Activated naive CD8-positive, alpha-beta T cell (primary cell): ENCODE measurements around the gene NACC2.
"Not testable (repeated sequence)": the region's sequence is repeated elsewhere in the genome, so short reads cannot be mapped to it uniquely, and the experiment has no call there.

Source experiments
- H3K27ac Mint-ChIP-seq: one replicate; pipeline ENCODE4 v1.8.0; 2021; ENCODE audit warnings: mixed read lengths
- H3K27me3 Mint-ChIP-seq: one replicate; pipeline ENCODE4 v1.8.0; 2021; ENCODE audit warnings: mixed read lengths
- H3K36me3 Mint-ChIP-seq: one replicate; pipeline ENCODE4 v1.8.0; 2021; ENCODE audit warnings: mixed read lengths
- H3K4me1 Mint-ChIP-seq: one replicate; pipeline ENCODE4 v1.8.0; 2021; ENCODE audit warnings: low read depth, mixed read lengths
- H3K4me3 Mint-ChIP-seq: one replicate; pipeline ENCODE4 v1.8.0; 2021; ENCODE audit warnings: mild to moderate bottlenecking, mixed read lengths
- H3K9me3 Mint-ChIP-seq: one replicate; pipeline ENCODE4 v1.8.0; 2021; ENCODE audit warnings: low read depth, mixed read lengths

Gene NACC2

DNA sequence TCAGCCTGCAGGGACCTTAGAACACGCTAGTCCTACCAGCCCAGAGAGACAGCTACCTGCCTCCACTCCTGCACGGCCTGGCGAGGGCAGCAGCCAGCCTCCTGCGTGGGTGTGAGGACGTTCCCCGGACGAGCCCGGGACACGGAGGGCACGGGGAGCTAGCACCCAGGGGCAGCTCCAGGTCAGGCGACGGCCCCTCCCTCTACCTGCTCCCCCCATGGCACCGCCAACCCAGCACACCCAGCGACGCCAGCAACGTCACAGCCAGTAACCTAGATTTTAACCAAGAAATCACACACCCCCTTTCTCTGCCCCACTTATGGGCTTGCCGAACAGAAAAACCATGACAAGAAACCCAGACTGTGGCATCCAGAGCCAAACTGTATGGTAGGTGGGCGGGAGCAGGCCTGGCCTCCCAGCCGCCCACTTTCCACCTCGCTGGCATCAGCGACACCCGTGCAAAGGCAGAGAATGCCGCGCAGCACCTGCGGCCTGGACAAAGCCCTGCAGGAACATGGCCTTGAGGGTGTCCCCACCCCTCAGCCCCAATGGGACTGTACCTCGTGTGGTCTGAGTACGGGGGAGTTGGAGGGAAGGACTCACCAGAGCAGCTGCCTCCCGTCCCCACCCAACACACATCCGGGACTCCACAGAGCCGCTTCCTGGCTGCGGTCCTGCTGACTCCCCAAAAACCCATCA lies 47.9 kb downstream of the NACC2 start:
- Mint-ChIP-seq H3K27me3 (peaks cover 3% of the 10 kb centered on the region), H3K4me1 (peaks cover 4% of the 10 kb centered on the region), H3K36me3 (no peaks in the 10 kb centered on the region), H3K4me3 (no peak overlapping the region), H3K9me3 (no peaks in the 10 kb centered on the region), H3K27ac (no peak overlapping the region)

DNA sequence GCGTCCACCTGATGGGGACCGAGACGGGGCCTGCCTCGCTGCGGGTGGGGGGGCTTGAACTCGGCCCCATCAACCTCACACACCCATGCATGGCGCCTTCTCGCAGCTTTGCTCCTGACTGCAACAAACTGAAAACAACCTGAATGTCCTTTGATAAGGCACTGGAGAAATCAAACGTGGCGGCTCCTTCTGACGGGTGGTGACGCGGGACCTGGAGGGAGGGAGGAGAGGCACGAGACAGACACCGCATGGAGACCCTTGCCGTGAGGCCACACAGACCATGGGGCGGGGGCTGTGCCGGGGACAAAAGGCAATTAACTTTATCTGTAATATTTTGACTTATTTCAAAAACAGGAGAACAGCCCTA lies 48.6 kb downstream of the NACC2 start:
- no peak overlapping the region for H3K4me3 Mint-ChIP-seq
- H3K9me3 Mint-ChIP-seq: no peaks in the 10 kb centered on the region
- H3K27me3 Mint-ChIP-seq: no peaks in the 10 kb centered on the region
- H3K36me3 Mint-ChIP-seq: no peaks in the 10 kb centered on the region
- H3K27ac Mint-ChIP-seq: no peak overlapping the region
- H3K4me1 Mint-ChIP-seq: no peaks in the 10 kb centered on the region

DNA sequence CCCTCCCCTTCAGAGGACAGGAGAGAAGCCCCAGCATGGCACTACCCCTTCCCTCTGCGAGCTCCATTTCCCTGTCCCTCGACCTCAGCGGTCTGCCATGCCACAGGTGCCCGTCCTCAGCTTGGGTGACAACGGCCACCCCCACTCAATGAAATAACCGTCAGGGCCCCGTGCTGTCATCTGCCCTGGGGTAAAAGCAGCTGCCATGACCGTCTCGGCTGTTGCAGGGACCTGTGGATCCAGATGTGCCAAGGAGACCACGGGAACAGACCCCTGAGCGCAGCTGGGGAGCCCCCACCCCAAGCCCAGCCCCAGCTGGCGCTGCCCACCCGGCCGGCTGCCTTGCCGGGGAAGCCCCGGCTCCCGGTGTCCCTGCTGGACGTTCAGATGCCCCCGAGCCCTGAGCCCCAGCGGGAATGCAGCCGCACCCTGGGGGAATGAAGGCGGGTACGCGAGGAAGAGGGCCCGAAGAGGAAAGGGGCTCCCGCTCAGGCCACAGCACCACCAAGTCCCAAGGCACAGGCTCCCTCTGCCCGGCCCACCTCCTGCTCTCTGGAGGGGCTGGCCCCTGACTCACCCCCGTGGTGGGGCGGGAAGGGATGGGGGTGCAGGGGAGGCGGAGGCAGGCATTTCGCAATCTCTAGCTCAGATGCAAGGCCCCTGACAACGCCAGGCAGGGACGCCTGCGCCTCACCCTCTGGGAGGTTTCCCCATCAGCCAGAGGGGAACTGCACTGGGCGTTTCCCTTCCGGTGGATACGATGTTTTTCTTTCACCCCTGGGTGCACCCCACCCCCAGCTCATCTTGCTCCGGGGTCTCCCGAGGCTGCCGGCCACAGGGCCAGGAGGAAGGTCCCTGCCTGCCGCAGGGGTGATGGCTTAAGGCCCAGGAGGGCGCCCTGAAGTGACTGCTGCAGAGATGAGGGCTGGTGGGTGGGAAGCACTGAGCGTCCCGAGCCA lies 49.2 kb downstream of the NACC2 start:
- H3K4me1 Mint-ChIP-seq: no peaks in the 10 kb centered on the region
- no peak overlapping the region for H3K4me3 Mint-ChIP-seq
- no peaks in the 10 kb centered on the region for H3K27me3 Mint-ChIP-seq
- no peaks in the 10 kb centered on the region for H3K9me3 Mint-ChIP-seq
- H3K27ac Mint-ChIP-seq: no peak overlapping the region
- no peaks in the 10 kb centered on the region for H3K36me3 Mint-ChIP-seq

DNA sequence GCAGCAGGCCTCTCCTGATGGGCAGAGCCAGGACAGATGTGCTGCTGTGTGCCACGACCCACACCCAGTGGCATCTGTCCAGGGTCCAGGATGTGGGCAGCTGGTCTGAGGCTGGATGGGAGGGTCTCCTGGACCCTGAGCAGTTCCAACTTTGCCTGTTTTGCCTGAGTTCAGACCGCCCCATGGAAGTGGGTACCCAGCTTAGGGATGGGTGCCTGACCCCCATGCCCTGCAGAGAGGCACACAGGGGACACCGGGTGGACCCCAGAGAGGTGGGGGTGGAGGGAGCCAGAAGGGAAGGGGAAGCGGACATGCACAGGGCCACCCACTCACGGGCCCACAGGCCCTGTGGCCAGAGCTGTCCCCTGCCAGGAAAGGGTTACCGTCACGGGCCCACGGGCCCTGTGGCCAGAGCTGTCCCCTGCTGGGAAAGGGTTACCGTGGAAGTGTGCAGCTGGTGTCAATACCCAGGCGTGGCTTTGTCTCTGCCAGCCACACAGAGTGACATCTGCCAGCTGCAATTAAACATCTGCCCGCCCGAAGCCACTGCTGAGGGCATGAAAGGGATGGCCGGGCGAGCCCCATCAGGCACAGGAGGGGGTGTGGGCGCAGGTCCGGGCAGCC lies 50.0 kb downstream of the NACC2 start:
- Mint-ChIP-seq H3K36me3 (peaks cover 2% of the 10 kb centered on the region), H3K9me3 (no peaks in the 10 kb centered on the region), H3K27ac (no peak overlapping the region), H3K4me1 (no peaks in the 10 kb centered on the region), H3K27me3 (no peaks in the 10 kb centered on the region), H3K4me3 (no peak overlapping the region)

DNA sequence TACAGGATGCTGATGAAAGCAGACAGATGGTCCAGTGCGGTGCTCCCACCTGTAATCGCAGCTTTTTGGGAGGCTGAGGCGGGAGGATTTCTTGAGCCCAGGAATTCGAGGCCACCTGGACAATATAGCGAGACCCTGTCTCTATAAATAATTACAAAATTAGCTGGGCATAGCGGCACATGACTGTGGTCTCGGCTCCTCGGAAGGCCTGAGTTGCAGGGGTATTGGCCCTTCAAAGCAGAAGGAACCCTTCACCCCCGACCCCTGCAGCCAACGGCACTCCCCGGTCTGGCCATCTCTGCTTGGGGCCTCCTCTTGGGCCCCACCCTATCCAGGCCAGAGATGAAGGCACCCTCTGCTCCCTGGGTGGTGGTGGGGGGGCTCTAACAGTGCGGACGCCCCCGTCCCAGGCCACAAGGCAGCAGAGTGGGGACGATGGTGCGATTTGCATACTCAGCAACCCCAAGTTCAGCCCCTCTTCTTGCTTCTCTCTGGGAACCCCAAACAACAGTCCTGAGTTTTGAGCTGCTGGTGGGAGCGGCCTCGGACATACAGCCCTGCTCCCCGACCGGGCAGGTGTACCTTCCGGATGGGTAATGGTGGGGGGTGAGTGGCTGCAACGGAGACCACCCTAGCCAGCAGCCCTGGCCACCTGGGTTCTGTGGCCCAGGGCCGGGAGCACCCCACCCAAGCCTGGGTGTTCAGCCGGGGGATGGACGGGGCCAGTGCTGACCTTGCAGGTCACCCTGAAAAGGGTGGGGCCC lies 50.7 kb downstream of the NACC2 start:
- peaks cover 4% of the 10 kb centered on the region for H3K9me3 Mint-ChIP-seq
- H3K27me3 Mint-ChIP-seq: no peaks in the 10 kb centered on the region
- no peak overlapping the region for H3K4me3 Mint-ChIP-seq
- H3K36me3 Mint-ChIP-seq: peaks cover 7% of the 10 kb centered on the region
- H3K4me1 Mint-ChIP-seq: no peaks in the 10 kb centered on the region
- no peak overlapping the region for H3K27ac Mint-ChIP-seq

DNA sequence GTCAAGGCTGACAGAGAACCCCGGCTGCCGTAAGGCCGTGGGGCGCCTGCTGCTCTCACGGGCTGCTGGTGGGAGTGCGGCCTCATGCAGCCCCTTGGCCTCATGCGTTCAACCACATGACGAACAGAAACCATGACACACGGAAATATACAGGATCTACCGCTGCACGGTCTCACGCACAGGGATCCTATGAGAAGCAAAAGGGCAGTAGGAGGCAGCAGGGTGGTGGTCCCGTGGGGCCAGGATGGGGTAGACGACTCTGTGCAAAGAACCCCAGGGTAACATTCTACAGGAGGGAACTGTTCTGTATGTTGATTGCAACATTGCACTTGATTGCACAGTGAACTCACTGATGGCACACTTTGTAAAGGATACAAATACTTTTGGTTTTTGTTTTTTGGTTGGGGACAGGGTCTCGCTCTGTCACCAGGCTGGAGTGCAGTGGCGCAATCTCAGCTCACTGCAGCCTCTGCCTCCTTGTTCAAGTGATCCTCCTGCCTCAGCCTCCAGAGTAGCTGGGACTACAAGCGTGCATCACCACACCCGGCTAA lies 51.6 kb downstream of the NACC2 start:
- Mint-ChIP-seq H3K4me1 (no peaks in the 10 kb centered on the region), H3K36me3 (peaks cover 14% of the 10 kb centered on the region), H3K4me3 (no peak overlapping the region), H3K27ac (no peak overlapping the region), H3K9me3 (peaks cover 11% of the 10 kb centered on the region), H3K27me3 (no peaks in the 10 kb centered on the region)

DNA sequence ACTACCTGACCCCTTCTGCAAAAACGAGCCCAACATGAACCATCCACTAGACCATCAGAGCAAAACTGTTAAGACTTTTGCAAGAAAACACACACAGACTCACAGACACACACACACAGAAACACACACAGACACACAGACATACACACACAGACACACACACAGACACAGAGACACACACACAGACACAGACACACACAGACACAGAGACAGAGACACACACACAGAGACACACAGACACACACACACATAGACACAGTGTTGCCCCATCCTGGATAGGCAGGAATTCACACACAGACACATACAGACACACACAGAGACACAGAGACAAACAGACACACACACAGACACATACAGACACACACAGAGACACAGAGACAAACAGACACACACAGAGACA lies 52.5 kb downstream of the NACC2 start:
- Mint-ChIP-seq H3K27ac (no peak overlapping the region), H3K4me3 (no peak overlapping the region), H3K36me3 (peaks cover 19% of the 10 kb centered on the region), H3K9me3 (peaks cover 16% of the 10 kb centered on the region), H3K4me1 (no peaks in the 10 kb centered on the region), H3K27me3 (no peaks in the 10 kb centered on the region)

DNA sequence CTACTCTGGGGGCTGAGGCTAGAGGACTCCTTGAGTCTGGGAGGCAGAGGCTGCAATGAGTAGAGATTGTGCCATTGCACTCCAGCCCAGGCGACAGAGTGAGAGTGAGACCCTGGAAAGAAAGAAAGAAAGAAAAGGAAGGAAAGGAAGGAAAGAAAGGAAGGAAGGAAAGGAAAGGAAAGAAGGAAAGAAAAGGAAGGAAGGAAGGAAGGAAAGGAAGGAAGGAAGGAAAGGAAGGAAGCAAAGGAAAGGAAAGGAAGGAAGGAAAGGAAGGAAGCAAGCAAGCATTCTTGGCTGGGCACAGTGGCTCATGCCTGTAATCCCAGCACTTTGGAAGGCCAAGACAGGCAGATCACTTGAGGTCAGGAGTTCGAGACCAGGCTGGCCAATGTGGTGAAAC lies 54.2 kb downstream of the NACC2 start:
- not testable (repeated sequence) for H3K27me3 Mint-ChIP-seq, H3K27ac Mint-ChIP-seq, H3K4me1 Mint-ChIP-seq, H3K4me3 Mint-ChIP-seq
- H3K9me3 Mint-ChIP-seq: peaks cover 25% of the 10 kb centered on the region
- peaks cover 28% of the 10 kb centered on the region for H3K36me3 Mint-ChIP-seq

DNA sequence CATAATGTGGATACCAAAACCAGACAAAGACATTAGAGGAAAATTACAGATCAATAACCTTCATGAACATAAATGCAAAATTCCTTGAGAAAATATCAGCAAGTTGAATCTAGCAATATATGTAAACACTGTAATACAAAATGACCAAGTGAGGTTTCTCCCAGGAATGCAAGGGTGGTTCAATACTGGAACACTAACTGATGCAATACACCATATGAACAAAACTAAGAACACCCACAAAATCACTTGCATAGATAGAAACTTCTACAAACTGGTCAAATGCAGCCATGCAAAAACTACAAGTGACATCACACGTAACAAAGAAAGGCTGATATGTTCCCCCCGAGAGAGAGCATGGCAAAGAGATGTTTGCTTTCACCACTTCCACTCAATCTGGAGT lies 55.6 kb downstream of the NACC2 start:
- peaks cover 6% of the 10 kb centered on the region for H3K4me1 Mint-ChIP-seq
- peaks cover 32% of the 10 kb centered on the region for H3K36me3 Mint-ChIP-seq
- no peak overlapping the region for H3K4me3 Mint-ChIP-seq
- H3K9me3 Mint-ChIP-seq: peaks cover 25% of the 10 kb centered on the region
- no peak overlapping the region for H3K27ac Mint-ChIP-seq
- H3K27me3 Mint-ChIP-seq: no peaks in the 10 kb centered on the region

DNA sequence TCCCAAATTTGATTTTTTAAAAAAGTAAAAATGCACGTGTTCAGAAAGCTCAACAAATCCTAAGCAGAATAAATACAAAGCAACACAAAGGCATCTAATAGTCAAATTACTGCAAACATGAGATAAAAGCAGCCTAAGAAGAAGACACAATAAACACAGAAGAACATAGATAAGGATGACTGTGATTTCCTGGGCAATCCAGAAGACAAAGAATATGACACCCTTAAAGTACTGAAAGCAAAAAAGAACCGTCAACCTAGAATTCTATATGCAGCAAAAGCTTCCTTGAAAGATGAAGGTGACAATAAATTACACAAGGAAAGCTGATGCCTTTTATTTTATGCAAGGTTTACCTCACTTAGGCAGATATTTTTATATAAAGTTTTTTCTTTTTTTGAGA lies 58.2 kb downstream of the NACC2 start:
- no peak overlapping the region for H3K27ac Mint-ChIP-seq
- no peak overlapping the region for H3K4me3 Mint-ChIP-seq

DNA sequence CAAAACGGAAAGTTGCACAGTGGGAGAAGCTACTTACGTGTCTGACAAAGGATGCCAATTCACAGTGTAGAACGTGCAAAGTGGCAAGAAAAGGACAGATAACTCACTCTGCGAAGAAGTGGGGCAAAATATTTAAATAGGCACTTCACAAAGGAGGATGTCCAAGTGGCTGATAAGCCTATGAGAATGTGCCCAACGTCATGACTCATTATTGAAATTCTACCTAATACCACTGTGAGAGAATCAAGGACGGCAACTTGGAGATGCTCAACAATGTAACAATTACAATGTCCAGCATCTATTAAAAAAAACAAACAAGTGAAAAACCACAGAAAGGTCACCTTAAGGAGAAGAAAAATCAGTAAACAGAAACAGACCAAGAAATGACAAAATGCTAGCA lies 59.0 kb downstream of the NACC2 start:
- no peak overlapping the region for H3K4me3 Mint-ChIP-seq
- no peaks in the 10 kb centered on the region for H3K27me3 Mint-ChIP-seq
- peaks cover 6% of the 10 kb centered on the region for H3K4me1 Mint-ChIP-seq
- H3K9me3 Mint-ChIP-seq: peaks cover 25% of the 10 kb centered on the region
- H3K27ac Mint-ChIP-seq: no peak overlapping the region
- peaks cover 37% of the 10 kb centered on the region for H3K36me3 Mint-ChIP-seq

More for the DNA sequence above, 58.2 kb downstream of the NACC2 start:
- Mint-ChIP-seq H3K9me3 (peaks cover 25% of the 10 kb centered on the region), H3K27me3 (no peaks in the 10 kb centered on the region), H3K4me1 (peaks cover 6% of the 10 kb centered on the region), H3K36me3 (peaks cover 34% of the 10 kb centered on the region)

DNA sequence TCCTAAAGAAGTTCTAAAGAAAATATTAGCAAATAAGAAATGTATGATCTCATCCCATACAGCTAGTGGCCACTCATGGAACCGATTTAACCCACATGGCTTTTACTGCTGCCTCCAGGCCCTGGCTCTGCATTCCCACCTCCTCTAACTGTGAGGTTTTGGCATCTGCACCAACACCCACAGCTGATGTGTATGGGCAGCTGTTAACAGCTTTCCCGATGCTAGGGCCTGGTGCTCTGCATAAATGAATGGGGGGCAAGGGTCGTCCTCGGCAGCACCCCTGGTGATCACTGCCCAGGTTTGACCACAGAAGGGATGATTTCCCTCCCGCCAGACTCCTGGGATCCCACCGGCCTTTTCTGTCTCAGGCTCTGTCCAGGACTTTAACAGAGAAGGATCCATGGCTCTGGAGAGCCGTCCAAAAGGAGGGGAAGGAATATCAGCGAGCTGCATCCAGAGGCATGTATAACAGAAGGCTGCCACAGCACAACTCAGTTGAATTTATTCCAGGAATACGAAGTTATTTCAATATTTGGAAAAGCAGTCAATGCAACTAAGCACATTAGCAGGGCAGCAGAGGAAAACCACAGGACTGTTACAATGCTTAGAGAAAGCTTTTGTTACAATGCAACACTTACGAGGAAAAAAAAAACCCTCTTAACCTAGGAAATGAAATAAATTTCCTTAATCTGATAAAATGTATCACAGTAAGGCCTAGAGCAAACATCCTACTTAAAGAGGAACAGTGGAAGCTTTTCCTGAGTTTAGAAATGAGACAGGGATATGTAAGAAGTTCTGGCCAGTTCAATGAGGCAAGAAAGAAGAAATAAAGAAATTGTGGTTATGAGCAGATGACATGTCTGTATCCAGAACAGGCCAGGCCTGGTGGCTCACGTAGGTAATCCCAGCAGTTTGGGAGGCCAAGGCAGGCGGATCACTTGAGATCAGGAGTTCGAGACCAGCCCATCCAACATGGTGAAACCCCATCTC lies 63.1 kb downstream of the NACC2 start:
- H3K36me3 Mint-ChIP-seq: peaks cover 21% of the 10 kb centered on the region
- H3K9me3 Mint-ChIP-seq: peaks cover 9% of the 10 kb centered on the region
- no peaks in the 10 kb centered on the region for H3K27me3 Mint-ChIP-seq
- H3K4me3 Mint-ChIP-seq: no peak overlapping the region
- H3K27ac Mint-ChIP-seq: no peak overlapping the region
- peaks cover 9% of the 10 kb centered on the region for H3K4me1 Mint-ChIP-seq

DNA sequence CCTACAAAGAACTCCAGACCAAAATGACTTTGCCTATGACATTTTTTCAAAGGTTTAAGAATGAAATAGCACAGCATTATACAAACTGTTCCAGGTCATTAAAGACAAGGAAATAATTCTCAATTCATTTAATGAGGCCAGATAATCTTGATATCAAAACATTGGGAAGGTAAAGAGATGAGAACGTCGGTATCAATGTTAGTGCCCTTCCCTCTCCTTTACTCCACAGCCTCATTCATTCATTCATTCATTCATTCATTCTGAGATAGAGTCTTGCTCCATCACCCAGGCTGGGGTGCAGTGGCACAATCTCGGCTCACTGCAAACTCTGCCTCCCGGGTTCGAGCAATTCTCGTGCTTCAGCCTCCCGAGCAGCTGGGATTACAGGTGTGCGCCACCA lies 64.0 kb downstream of the NACC2 start:
- no peak overlapping the region for H3K4me3 Mint-ChIP-seq
- H3K9me3 Mint-ChIP-seq: peaks cover under 1% of the 10 kb centered on the region
- H3K27ac Mint-ChIP-seq: no peak overlapping the region
- peaks cover 19% of the 10 kb centered on the region for H3K36me3 Mint-ChIP-seq
- H3K4me1 Mint-ChIP-seq: peaks cover 9% of the 10 kb centered on the region
- no peaks in the 10 kb centered on the region for H3K27me3 Mint-ChIP-seq
